ENCODE results near the gene ARHGAP26.

DNA sequence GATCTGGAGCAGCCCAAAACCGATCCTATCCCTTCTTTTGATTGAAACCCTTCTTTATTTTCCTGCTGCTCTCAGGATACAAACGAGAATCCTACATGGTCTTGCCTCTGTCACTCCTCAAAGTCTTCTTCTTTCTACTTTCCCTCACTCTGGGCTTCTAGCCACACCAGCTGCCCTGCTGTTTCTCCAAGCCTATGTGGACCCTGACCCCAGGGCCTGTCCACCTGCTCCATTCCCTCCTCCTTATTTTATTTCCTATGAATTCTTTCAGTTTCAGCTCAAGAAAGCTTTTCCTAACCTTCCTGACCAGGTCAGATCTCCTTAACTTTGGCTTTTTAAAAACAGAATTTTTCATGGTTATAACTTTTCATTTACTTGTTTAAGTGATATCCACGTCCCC is 141.0 kb downstream of the ARHGAP26 start:
- no peak for TF ChIP-seq ZNF274 (IDR thresholded peaks at IDR 0.05; ENCODE audit: low read depth, low read length)
- TF ChIP-seq SUZ12 (IDR thresholded peaks at IDR 0.05; ENCODE audit: extremely low read depth, insufficient read depth, insufficient read length) = no peak
- TF ChIP-seq YY1 (IDR thresholded peaks at IDR 0.05; ENCODE audit: insufficient read depth, insufficient read length) = no peak

Measured in NT2/D1 (cell line).